HG03103 (cell line): Measurements from ENCODE around the gene PEMT.

Experiments used
- ATAC-seq: cut with Tn5 transposase; IDR thresholded peaks from one replicate; pipeline ENCODE4 v1.9.1; 2021; ENCODE audit warnings: low read depth; ENCODE audit not compliant: unreplicated experiment

The PEMT gene

DNA sequence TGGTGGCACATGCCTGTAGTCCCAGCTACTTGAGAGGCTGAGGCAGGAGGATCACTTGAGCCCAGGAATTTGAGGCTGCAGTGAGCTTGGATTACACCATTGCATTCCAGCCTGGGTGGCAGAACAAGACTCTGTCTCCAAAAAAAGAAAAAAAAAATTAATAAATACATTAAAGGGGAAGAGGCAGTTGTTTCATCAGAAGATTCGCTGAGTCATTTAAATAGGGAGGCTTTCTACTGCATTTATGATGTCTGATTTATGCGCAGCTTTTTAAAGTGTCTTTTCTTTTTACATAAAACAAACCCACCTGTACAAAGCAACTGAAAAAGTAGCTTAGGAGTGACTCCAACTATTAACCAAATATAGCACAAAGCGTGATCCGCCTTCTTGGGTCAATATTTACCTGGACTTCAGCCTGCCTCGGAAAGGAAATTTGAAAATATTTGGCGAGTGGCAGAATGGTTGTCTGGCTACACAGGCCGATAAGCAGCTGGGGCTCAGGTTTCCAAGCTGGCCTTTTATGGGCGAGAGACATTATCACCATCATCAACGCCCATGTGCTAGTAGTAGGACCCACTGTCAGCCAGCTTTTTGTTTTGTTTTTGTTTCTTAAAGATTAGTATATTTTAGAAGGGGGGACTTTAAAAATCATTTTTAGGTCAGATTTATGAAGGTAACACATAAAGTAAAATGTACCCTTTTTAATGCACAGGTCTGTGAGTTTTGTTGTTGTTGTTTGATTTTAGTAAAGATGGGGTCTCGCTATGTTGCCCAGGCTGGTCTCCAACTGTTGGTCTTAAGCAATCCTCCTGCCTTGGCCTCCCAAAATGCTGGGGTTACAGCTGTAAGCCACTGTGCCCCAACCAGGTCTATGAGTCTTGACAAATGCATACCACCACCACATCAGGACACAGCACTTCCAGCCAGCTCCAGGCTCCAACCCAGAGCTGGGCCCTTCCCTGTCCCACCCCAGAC is 52.8 kb downstream of the PEMT start:
- no peak for ATAC-seq

DNA sequence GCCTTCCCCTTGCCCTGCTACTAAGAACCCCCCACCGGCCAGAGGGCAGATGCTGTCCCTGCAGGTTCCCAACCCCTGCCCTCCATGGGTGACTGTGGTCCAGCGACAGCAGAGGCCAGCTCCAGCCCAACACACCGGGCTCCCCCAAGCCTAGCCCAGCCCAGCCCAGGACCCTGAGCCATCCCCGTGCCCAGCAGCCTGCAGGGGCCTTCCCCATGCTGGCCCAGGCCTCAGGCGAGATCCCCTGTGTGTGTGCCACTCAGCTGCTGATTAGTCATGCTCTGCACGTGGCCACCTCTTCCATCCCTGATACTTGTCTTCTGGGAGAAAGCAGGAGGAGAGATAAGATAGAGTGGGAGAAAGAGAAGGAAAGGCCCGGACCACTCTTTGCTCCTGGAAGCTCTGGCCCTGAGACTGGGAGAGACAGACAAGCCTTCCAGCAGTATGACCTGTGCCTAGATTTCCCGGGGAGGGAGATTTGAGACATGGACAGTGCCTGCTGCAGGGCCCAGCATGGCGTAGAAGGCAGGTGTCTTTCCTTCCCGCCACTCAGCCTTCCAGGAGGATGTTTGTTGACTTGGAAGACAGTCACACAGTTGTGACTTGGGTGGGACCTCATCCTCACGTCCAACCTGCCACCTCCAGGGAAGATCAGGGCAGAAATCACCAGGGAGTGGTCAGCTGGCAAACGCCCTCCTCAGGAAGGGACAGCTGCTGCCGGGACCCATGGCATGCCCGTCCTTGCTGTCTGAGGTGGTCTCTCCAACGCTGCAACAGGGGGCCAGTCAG is 54.0 kb downstream of the PEMT start:
- ATAC-seq = no peak

DNA sequence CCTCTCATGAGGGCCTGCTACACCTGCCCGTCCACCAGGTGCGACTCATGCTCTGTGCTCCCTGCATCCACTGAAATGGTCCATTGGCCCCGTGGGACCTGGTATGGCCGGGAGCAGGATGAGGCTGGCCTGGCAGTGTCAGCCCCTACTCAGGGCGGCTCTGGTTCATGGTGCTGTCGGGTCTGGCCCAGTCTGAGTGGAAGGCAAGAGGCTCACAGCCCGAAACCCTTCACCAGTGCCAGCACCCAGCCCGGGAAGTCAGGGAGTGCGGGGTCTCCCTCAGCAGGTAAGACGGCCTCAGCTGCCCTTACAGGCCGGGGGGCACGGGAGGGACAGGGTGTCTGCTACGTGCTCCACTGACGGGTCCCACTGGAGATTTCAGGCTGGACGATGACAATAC is 54.8 kb downstream of the PEMT start:
- ATAC-seq = no peak

DNA sequence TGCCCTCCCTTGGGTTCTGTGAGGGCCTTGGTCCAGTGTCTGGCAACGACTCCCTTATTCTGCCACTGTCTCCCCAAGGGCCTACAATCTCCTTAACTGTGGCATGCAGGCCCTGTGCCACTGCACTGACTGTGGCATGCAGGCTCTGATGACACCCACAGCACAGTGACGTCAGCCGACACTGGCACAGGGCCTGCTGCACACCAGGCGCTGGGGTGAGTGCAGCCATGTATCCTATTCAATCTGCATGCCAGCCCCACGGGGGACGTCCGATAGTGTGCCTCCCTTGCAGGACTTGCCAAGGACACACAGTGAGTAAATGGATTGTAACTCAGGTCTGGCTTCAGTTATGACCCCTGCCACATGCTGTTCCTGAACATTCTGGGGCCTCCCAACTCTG is 55.6 kb downstream of the PEMT start:
- no peak for ATAC-seq

DNA sequence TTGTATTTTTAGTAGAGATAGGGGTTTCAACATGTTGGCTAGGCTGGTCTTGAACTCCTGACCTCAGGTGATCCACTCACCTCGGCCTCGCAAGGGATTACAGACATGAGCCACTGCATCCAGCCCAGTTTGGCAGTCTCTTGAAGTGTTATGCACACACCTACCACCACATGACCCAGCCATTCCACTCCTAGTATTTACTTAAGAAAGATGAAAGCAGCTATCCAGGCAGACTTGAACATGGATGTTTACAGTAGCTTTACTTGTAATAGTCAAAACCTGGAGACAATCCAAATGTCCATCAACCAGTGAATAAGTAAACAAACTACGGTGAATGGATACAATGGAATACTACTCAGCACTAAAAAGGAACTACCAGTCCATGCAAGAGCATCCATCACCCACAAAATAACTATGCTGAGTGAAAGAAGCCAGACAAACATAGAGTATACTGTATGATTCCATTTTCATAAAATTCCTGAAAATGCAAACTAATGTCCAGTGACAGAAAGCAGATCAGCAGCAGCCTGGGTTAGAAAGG is 57.5 kb downstream of the PEMT start:
- no peak for ATAC-seq

DNA sequence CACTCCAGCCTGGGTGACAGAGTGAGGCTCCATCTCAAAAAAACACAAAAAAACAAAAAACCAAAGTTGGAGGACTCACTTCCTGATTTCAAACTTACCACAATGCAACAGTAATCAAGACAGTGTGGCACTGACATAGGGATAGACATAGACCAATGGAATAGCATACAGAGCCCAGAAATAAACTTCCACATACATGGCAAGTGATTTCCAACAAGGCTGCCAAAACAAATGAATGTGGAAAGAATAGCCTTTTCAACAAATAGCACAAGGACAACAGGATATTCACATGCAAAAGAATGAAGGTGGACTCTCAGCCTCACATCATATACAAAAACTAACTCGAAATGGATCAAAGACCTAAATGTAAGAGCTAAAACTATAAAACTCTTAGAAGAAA is 58.5 kb downstream of the PEMT start:
- no peak for ATAC-seq

DNA sequence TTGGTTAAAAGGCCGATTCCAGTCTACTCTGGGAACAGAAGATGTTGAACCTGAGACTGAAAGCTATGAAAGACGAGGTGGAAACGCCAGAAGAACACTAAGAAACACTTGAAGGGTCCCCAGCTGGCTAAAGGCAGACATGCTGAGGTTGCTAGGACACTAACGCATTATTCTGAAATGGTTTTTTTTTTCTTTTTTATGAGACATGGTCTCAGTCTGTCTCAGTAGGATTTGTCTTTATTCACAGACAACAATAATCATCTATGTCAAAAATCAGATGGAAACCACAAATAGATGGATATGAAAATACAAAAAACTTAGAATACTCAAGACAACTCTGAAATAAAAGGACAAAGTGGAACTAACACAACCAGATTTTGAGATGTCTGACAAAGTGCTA is 60.4 kb downstream of the PEMT start:
- ATAC-seq = no peak

DNA sequence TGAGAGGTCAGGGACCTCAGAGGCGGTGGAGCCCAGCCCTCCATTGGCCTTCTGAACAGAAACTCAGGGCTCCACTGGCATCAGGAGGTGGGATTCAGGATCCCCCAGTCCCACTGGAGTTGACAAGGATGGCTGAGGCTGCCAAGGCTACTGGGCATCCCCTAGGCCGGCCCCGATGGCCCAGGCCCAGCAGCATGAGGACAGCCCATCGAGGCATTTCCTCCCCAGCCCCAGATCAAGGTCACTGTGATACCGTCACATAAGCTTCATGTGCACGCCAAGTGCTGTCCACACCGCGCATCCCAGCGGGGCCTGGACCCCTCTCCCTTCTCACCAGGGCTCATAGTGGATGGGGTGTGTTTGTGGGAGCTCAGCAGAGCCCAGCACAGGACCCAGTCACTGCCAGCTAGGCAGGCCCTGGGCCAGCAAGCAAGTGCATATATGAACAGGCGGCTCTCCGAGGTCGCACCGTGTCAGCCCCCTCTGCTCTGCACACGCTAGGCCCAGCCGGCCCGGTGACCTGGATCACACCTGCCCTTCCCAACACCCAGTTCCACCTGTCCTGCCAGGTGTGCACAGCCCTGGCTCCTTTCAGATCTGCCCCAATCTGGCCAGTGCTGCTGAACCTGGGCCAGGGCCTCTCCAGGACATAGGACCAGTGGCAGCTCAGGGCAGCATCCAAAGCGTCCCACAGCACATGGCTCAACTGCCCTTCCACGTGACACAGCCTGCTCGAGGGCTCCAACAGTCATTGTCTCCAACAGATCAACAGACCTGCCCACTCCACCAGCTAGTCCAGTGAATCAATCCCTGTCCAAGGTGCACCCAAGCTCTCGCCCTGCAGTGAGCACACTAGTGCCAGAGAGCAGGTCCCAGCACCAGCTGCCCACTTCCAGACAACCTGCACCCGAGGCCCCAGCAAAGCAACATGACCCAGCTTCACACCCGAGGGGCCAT is 62.5 kb downstream of the PEMT start:
- ATAC-seq = no peak

DNA sequence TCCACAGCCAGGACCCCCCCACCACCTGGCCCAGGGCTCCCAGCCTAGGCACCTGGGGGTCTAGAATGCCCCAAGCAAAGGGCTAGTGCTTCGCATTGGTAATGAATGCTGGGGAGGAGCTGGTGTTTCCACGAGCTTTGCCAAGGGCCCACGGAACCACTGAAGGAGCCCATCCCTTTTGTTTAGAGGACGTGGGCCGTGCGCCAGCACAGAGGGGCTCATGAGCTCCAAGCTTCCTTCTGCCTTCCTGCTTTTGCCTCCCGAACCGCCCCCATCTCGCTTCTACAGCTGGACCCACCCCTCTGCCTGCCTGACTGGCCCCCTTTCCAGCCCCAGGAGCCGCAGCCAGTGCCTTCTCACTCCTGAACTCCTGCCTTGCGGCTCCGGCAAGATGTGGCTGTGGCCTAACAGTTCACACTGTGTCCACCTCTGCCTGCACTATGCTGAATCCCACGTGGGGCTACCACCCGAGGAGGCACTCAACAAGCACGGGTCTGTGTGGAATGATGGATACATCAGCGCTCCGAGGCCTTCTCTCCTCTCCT is 63.5 kb downstream of the PEMT start:
- ATAC-seq = no peak

DNA sequence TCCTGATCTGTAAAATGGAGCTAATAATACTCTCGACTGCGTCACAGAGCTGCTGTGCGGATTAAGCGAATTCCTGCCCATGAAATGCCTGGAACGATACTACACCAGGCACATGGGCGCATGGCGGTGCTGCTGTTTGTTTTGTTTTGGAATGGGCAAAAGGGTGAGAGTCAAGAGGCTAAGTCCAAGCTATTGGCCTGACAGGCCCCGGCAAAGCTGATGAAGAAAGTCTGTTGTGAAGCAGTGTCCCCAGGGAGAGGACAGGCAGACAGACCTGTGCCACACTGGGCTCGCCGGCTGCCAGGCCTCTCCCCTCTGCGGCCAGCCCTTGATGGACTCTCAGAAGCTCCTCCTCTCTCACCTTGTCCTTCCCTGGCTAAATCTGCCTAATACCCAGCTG is 64.0 kb downstream of the PEMT start:
- ATAC-seq = no peak

DNA sequence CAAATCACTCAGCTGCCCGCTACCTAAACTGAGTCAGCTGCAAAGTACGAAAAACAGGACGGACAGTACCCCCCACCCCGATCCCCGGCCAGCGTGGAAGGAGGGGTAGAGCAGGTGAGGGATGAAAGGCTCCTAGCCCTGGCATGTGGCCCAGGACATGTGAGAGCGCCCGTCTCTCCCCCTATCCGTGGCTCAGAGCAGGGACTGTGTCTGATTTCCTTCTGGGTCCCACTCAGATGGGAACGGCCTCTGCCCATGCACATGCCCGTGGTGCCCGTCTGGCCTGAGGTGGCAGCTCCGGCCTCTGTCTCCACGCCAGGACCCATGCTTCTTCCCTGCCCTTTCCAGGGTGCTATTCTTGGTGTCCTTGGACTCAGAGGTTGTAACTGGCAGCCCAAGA is 65.1 kb downstream of the PEMT start:
- no peak for ATAC-seq

DNA sequence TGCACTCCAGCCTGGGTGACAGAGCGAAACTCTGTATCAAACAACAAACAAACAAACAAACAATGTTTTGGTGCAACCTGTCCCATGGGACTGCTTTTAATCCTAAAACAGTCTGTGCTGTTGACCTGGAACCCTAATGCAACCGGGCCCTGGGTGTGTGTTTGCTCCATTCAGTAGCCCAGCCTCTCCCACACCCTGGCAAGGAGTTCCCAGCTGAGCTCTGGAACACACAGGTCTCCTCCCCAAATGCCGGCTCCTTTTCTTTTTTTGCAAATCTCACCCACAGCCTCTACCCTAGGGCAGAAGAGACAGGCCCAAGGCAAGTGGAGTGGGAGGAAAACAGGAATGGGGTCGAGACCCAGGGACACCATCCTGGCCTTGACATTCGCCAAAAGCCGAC is 65.6 kb downstream of the PEMT start:
- no peak for ATAC-seq

DNA sequence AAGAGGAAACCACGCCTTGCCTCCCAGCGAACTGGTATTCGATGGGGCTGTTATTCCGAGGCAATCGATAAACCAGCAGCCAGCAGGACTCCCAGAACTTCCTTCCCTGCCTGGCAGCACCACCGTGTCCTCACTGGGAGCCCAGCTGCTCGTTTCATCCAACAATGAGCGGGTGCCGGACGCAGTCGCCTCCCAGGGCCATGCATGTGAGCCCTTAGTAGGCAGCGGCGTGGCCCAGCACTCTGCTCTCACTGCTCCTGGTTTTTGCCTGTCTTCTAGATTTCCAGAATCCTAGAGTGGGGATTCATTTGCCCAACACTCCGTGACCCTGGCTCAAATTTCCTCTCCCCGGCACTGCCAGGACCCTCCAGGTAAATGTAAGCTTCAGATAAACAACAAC is 66.2 kb downstream of the PEMT start:
- ATAC-seq = no peak

DNA sequence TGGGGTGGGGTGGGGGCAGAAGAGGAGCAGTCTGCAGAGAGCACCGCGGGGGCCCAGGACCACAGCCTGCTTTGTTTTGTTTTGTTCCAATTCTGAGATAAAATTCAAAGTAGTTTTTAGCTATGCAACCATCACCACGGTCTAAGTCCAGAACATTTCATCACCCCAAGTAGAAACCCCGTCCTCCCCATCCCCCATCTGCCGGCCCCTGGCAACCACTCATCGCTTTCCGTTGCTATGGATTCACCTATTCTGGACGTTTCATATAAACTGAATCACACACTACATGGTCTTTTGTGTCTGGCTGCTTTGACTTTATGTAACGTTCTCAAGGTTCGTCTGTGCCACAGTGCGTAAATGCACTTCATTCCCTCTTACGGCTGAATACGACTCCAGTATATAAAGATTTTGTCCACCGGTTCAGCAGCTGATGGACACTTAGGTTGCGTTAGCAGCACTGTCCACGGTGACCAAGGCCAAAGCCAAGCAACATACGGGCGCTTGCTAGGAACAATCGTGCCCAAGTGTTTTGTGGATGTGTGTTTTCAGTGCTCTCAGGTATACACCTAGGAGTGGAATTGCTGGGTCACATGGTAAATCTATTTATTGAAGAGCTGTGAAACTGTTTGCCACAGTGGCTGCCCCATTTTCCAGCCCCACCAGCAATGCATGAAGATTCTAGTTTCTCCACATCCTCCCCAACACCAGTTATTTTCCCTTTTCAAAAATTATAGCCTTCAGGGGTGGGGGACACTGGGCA is 67.6 kb downstream of the PEMT start:
- no peak for ATAC-seq

DNA sequence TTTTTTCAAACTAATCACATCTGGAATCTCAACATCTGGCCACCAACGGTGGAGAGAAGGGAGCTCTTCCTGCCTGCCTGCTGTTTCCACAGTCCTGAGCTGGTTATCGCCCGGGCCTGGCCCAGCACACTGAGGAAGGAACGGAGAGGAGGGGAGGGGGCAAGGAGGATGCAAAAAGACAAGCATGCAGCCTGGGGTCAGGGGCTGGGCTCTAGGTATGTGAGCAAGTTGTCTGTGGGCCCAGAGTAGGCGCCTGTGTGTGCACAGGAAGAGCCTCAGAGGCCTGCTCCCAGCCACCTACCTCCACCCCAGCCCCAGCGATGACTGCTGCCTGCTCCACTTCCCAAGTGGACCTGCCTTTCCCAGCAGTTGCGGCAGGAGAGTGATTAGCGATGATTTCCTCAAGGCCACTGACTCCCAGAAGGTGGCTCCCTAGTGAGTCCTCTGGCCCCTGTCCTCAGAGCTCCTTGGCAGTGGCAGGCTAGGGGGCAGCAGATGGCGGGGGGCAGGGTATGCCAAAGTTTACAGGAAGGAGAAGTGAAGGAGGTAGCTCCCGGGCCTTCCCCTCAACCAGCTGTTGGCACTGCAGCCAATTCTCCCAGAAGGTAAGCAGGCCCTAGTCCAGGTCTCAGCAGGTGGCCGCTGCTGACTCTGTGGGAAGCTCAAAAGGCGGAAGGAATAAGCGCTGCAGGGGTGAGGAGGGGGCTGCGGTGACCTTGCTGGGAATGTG is 68.3 kb downstream of the PEMT start:
- ATAC-seq = no peak

DNA sequence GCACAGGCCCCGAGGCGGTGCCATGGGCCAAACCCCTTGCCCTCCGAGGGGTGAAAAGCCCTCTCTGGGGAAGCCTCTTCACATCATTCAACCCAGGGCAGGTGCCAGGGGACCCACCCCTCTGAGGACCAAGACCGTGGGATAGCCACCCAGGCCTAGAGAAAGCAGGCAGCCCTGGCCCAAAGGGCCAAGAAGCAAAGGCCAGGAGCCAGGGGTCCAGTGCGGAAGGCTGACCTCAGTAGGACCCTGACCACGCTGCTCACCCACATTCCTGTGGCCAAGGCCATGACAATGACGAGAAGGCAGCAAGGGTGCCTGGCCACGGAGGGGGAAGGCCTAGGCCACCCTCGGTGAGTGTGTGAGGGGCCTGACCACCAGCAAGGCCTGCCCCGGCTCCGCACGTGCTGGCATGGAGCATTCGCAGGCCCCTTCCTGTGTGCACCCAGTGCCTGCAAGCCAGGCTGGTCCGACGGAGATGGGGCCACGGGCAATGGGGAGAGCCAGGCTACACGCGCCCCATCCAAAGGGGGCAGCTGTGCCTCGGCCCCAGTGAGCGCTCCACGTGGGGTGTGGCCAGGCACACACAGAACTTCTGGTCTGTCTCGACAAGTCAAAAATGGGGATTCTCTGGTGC is 70.8 kb downstream of the PEMT start:
- ATAC-seq = no peak

DNA sequence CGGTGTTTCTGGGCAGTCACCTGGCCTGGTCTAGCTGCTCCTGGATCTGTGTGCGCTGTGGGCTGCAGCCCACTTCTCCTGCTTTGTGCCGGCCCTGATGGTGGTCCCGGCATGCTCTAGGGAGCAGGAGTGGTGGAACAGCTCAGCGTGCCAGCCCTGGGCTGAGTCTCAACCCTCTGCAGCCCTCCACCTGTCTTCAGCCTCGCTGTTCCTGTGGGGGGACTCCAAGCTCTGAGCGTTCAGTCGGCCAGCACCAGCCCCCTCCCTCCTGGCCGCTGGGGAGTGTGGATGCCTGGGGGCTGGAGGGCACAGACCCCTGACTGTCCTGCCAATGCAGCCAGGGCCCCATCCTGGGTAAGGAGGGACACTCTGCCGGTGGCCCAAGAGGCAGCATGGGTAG is 71.6 kb downstream of the PEMT start:
- ATAC-seq = no peak

DNA sequence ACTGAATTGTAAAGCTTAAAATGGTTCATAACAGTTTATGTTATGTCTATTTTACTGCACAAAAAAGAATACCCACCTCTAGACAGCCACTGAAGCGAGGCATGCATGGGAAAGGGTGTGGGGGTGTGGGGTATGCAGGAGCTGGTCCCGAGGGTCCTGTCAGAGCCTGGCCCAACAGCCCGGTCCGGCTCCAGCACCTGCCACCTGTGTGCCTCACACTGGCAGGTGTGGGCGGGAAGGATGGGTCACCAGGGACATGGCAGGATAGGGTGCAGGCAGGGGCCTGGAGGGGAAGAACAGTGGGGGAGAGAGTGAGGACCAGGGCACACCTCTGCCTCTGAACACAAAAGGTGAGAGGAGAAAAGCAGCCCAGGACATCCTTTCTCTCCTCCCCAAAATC is 72.6 kb downstream of the PEMT start:
- ATAC-seq = no peak
